ENCODE measurements around the gene RUNX1.
A peak's percentile ranks its signal among the peaks of the same experiment; 100 is the strongest.

RUNX1 gene

GRCh38 chr21:34885626-34886239, 163.4 kb downstream of the RUNX1 start:
- Histone ChIP-seq H4K20me1 (ENCODE audit: insufficient read depth, low read length) (peaks cover 64% of the 10 kb centered on the region), H3K4me3 (ENCODE audit: low read length) (peak overlapping the region; percentile 98), H3K79me2 (ENCODE audit: low read length) (peaks cover 97% of the 10 kb centered on the region), H3K36me3 (replicated peaks; ENCODE audit: low read depth, low read length) (peaks cover 56% of the 10 kb centered on the region), H3K9ac (ENCODE audit: low read length) (peak overlapping the region; percentile 96), H2AFZ (ENCODE audit: low read depth, low read length) (no peak overlapping the region), H3K4me1 (ENCODE audit: low read length) (peaks cover 22% of the 10 kb centered on the region), H3K4me2 (ENCODE audit: low read length) (peak overlapping the region; percentile 87), H3K27ac (ENCODE audit: low read length) (peak overlapping the region; percentile 87), H3K9me3 (ENCODE audit: insufficient read depth, low read length) (no peaks in the 10 kb centered on the region), H3K27me3 (ENCODE audit: low read depth, low read length) (0 out of 2 replicates have a peak, but pooled peaks cover under 1% of the 10 kb centered on the region)
- no peak for TF ChIP-seq EZH2phosphoT487 (IDR thresholded peaks at IDR 0.05; ENCODE audit: low read depth)

- peak overlapping the region; percentile 87 for H3K4me2 ChIP-seq (ENCODE audit: low read length)
- H3K27me3 ChIP-seq (ENCODE audit: low read depth, low read length): no peaks in the 10 kb centered on the region
- peaks cover 98% of the 10 kb centered on the region for H3K79me2 ChIP-seq (ENCODE audit: low read length)
- TF ChIP-seq EZH2phosphoT487 (IDR thresholded peaks at IDR 0.05; ENCODE audit: low read depth) (no peak), CTCF (IDR thresholded peaks at IDR 0.05; ENCODE audit: low read depth, low read length) (no peak)
- H3K36me3 ChIP-seq (replicated peaks; ENCODE audit: low read depth, low read length): peaks cover 62% of the 10 kb centered on the region
- H3K4me3 ChIP-seq (ENCODE audit: low read length): peak overlapping the region; percentile 98
- peaks cover 23% of the 10 kb centered on the region for H3K4me1 ChIP-seq (ENCODE audit: low read length)
- peaks cover 70% of the 10 kb centered on the region for H4K20me1 ChIP-seq (ENCODE audit: insufficient read depth, low read length)
- H3K9me3 ChIP-seq (ENCODE audit: insufficient read depth, low read length): no peaks in the 10 kb centered on the region
- H2AFZ ChIP-seq (ENCODE audit: low read depth, low read length): no peak overlapping the region
- H3K9ac ChIP-seq (ENCODE audit: low read length): peak overlapping the region; percentile 96
- peak overlapping the region; percentile 87 for H3K27ac ChIP-seq (ENCODE audit: low read length)
Observed at GRCh38 chr21:34885125-34885524, 164.0 kb downstream of the RUNX1 start.

- H3K9ac ChIP-seq (ENCODE audit: low read length): peak overlapping the region; percentile 96
Observed at GRCh38 chr21:34884346-34884929, 164.7 kb downstream of the RUNX1 start.

GRCh38 chr21:34883491-34884271, 165.4 kb downstream of the RUNX1 start:
- H3K9me3 ChIP-seq (ENCODE audit: insufficient read depth, low read length): no peaks in the 10 kb centered on the region
- H3K4me1 ChIP-seq (ENCODE audit: low read length): peaks cover 23% of the 10 kb centered on the region
- H3K79me2 ChIP-seq (ENCODE audit: low read length): peaks cover 100% of the 10 kb centered on the region
- peak overlapping the region; percentile 87 for H3K27ac ChIP-seq (ENCODE audit: low read length)
- peak overlapping the region; percentile 96 for H3K9ac ChIP-seq (ENCODE audit: low read length)
- no peak overlapping the region for H2AFZ ChIP-seq (ENCODE audit: low read depth, low read length)
- H3K27me3 ChIP-seq (ENCODE audit: low read depth, low read length): no peaks in the 10 kb centered on the region
- H3K36me3 ChIP-seq (replicated peaks; ENCODE audit: low read depth, low read length): peaks cover 71% of the 10 kb centered on the region
- peaks cover 83% of the 10 kb centered on the region for H4K20me1 ChIP-seq (ENCODE audit: insufficient read depth, low read length)
- TF ChIP-seq CTCF (IDR thresholded peaks at IDR 0.05; ENCODE audit: low read depth, low read length) (no peak), EZH2phosphoT487 (IDR thresholded peaks at IDR 0.05; ENCODE audit: low read depth) (no peak)
- H3K4me2 ChIP-seq (ENCODE audit: low read length): peak overlapping the region; percentile 87
- peak overlapping the region; percentile 98 for H3K4me3 ChIP-seq (ENCODE audit: low read length)

More at GRCh38 chr21:34884346-34884929, 164.7 kb downstream of the RUNX1 start:
- H3K27me3 ChIP-seq (ENCODE audit: low read depth, low read length): no peaks in the 10 kb centered on the region
- peaks cover 77% of the 10 kb centered on the region for H4K20me1 ChIP-seq (ENCODE audit: insufficient read depth, low read length)
- H3K4me2 ChIP-seq (ENCODE audit: low read length): peak overlapping the region; percentile 87
- peaks cover 100% of the 10 kb centered on the region for H3K79me2 ChIP-seq (ENCODE audit: low read length)
- H3K4me3 ChIP-seq (ENCODE audit: low read length): peak overlapping the region; percentile 98
- H3K9me3 ChIP-seq (ENCODE audit: insufficient read depth, low read length): no peaks in the 10 kb centered on the region
- H3K36me3 ChIP-seq (replicated peaks; ENCODE audit: low read depth, low read length): peaks cover 67% of the 10 kb centered on the region
- no peak overlapping the region for H2AFZ ChIP-seq (ENCODE audit: low read depth, low read length)
- TF ChIP-seq EZH2phosphoT487 (IDR thresholded peaks at IDR 0.05; ENCODE audit: low read depth): no peak
- H3K4me1 ChIP-seq (ENCODE audit: low read length): peaks cover 23% of the 10 kb centered on the region
- peak overlapping the region; percentile 87 for H3K27ac ChIP-seq (ENCODE audit: low read length)
